ENCODE results near the gene TMEM123.

The TMEM123 gene

GRCh38 chr11:102401905-102402304 is 50.7 kb downstream of the TMEM123 start:
- Histone ChIP-seq H3K9me3 (ENCODE audit: insufficient read depth, low read length) (no peaks in the 10 kb centered on the region), H3K79me2 (ENCODE audit: insufficient read depth, low read length) (peaks cover 48% of the 10 kb centered on the region), H3K4me2 (ENCODE audit: low read depth, low read length, poor library complexity, severe bottlenecking) (no peak overlapping the region), H3F3A (ENCODE audit: insufficient read depth) (peaks cover 35% of the 10 kb centered on the region), H3K36me3 (ENCODE audit: low read length) (peaks cover 50% of the 10 kb centered on the region), H2AFZ (ENCODE audit: low read depth, low read length, severe bottlenecking) (no peak overlapping the region), H4K20me1 (ENCODE audit: low read depth, low read length) (no peaks in the 10 kb centered on the region; the same call in 1 of the 2 replicates), H3K9ac (ENCODE audit: low read length) (no peak overlapping the region), H3K4me3 (ENCODE audit: insufficient read depth, low read length, poor library complexity, severe bottlenecking) (no peak overlapping the region), H3K27ac (ENCODE audit: low read depth, low read length) (no peak overlapping the region), H3K27me3 (ENCODE audit: low read length) (no peaks in the 10 kb centered on the region), H3K9me2 (replicated peaks; ENCODE audit: insufficient read depth, low read length) (no peaks in the 10 kb centered on the region)
- TF ChIP-seq EZH2phosphoT487 (conservative IDR thresholded peaks at IDR 0.05; ENCODE audit: low read length) (no peak), CTCF (IDR thresholded peaks at IDR 0.05; ENCODE audit: insufficient read depth, low read length, poor library complexity, severe bottlenecking) (no peak)

GRCh38 chr11:102400603-102401002 is 52.0 kb downstream of the TMEM123 start:
- Histone ChIP-seq H3K9me3 (ENCODE audit: insufficient read depth, low read length) (no peaks in the 10 kb centered on the region), H3K36me3 (ENCODE audit: low read length) (peaks cover 59% of the 10 kb centered on the region), H3K27ac (ENCODE audit: low read depth, low read length) (no peak overlapping the region), H3K4me2 (ENCODE audit: low read depth, low read length, poor library complexity, severe bottlenecking) (no peak overlapping the region), H3K27me3 (ENCODE audit: low read length) (no peaks in the 10 kb centered on the region), H3K9ac (ENCODE audit: low read length) (no peak overlapping the region), H3K4me3 (ENCODE audit: insufficient read depth, low read length, poor library complexity, severe bottlenecking) (no peak overlapping the region), H4K20me1 (ENCODE audit: low read depth, low read length) (no peaks in the 10 kb centered on the region; the same call in 1 of the 2 replicates), H2AFZ (ENCODE audit: low read depth, low read length, severe bottlenecking) (no peak overlapping the region), H3K79me2 (ENCODE audit: insufficient read depth, low read length) (peaks cover 43% of the 10 kb centered on the region), H3F3A (ENCODE audit: insufficient read depth) (peaks cover 47% of the 10 kb centered on the region), H3K9me2 (replicated peaks; ENCODE audit: insufficient read depth, low read length) (no peaks in the 10 kb centered on the region)
- TF ChIP-seq CTCF (IDR thresholded peaks at IDR 0.05; ENCODE audit: insufficient read depth, low read length, poor library complexity, severe bottlenecking) (no peak), EZH2phosphoT487 (conservative IDR thresholded peaks at IDR 0.05; ENCODE audit: low read length) (no peak)

GRCh38 chr11:102399189-102399588 is 53.4 kb downstream of the TMEM123 start:
- Histone ChIP-seq H2AFZ (ENCODE audit: low read depth, low read length, severe bottlenecking) (no peak overlapping the region), H3K9ac (ENCODE audit: low read length) (no peak overlapping the region), H3K4me2 (ENCODE audit: low read depth, low read length, poor library complexity, severe bottlenecking) (no peak overlapping the region), H4K20me1 (ENCODE audit: low read depth, low read length) (no peaks in the 10 kb centered on the region), H3K9me2 (replicated peaks; ENCODE audit: insufficient read depth, low read length) (no peaks in the 10 kb centered on the region), H3K9me3 (ENCODE audit: insufficient read depth, low read length) (no peaks in the 10 kb centered on the region), H3K27ac (ENCODE audit: low read depth, low read length) (no peak overlapping the region), H3K4me3 (ENCODE audit: insufficient read depth, low read length, poor library complexity, severe bottlenecking) (no peak overlapping the region), H3F3A (ENCODE audit: insufficient read depth) (peaks cover 58% of the 10 kb centered on the region), H3K27me3 (ENCODE audit: low read length) (no peaks in the 10 kb centered on the region), H3K79me2 (ENCODE audit: insufficient read depth, low read length) (peaks cover 29% of the 10 kb centered on the region), H3K36me3 (ENCODE audit: low read length) (peaks cover 64% of the 10 kb centered on the region)
- TF ChIP-seq CTCF (IDR thresholded peaks at IDR 0.05; ENCODE audit: insufficient read depth, low read length, poor library complexity, severe bottlenecking) (no peak), EZH2phosphoT487 (conservative IDR thresholded peaks at IDR 0.05; ENCODE audit: low read length) (no peak)

All from SU-DHL-6 (cell line).